Cardiac muscle cell (in vitro differentiated cells and primary cell): Measurements from ENCODE around the gene TPD52L1. TPM values are rescaled to one million over a fixed set of nuclear protein-coding genes. Genes with fewer than 3 reads are reported as not detected.

Experiments
- DNase-seq, 2 donors: peaks; one replicate each; pipeline versions ENCODE4 v3.0.0 to v3.0.0-alpha.2; 2010 to 2017; ENCODE audit warnings: low read depth in 1 of 2, low spot score in 1 of 2
- H3K27ac ChIP-seq: fragments of 200-600 bp; sonication (generic); 2 replicates; pipeline ENCODE4 v1.5.1; 2016
- H3K27me3 ChIP-seq: fragments of 200-600 bp; sonication (generic); 2 replicates; pipeline ENCODE4 v1.6.0; 2016; ENCODE audit warnings: control low read depth
- H3K36me3 ChIP-seq: fragments of 200-600 bp; sonication (generic); 2 replicates; pipeline ENCODE4 v1.5.1; 2016; ENCODE audit warnings: control low read depth
- H3K4me1 ChIP-seq: fragments of 200-600 bp; sonication (generic); 2 replicates; pipeline ENCODE4 v1.8.1; 2017; ENCODE audit warnings: low read depth, mild to moderate bottlenecking, mixed run types
- H3K4me3 ChIP-seq: fragments of 200-600 bp; sonication (generic); 2 replicates; pipeline ENCODE4 v1.5.1; 2016; ENCODE audit warnings: mild to moderate bottlenecking
- H3K9me3 ChIP-seq: fragments of 200-600 bp; sonication (generic); 2 replicates; pipeline ENCODE4 v1.5.1; 2017; ENCODE audit warnings: low read depth, mild to moderate bottlenecking, control low read depth
- CTCF ChIP-seq: IDR thresholded peaks from 2 replicates; pipeline ENCODE4 v1.5.1; 2012; ENCODE audit warnings: low read depth, mild to moderate bottlenecking, low read length
- polyA plus RNA-seq: library from polyadenylated mRNA; unstranded; fragments of >200 nt; fragmentation: Nextera tagmentation; extraction: Ambion mirVana; gene quantifications from 2 replicates; pipeline ENCODE4 v1.2.1, GENCODE V29; 2016
- total RNA-seq: library from RNA; depleted of rRNA; stranded (reverse); fragments of >200 nt; gene quantifications from 2 replicates; pipeline ENCODE4 v1.2.3, GENCODE V29; 2016

The TPD52L1 gene
- total and polyA plus RNA-seq, 2 experiments from 2014 or later: 49.2 to 72.8 TPM

- Histone ChIP-seq H3K4me1 (peaks cover 13% of the 10 kb centered on the region), H3K9me3 (no peaks in the 10 kb centered on the region), H3K4me3 (no peak overlapping the region), H3K36me3 (no peaks in the 10 kb centered on the region), H3K27ac (no peak overlapping the region), H3K27me3 (no peaks in the 10 kb centered on the region)
- no peak for DNase-seq
- no peak for TF ChIP-seq CTCF
Observed at GRCh38 chr6:125227244-125227643, 73.7 kb downstream of the TPD52L1 start.

GRCh38 chr6:125228981-125229479 is 75.5 kb downstream of the TPD52L1 start:
- no peak for TF ChIP-seq CTCF
- DNase-seq: peak in 1 of 2 donors; percentile 33
- H3K4me3 ChIP-seq: no peak overlapping the region
- no peaks in the 10 kb centered on the region for H3K9me3 ChIP-seq
- no peaks in the 10 kb centered on the region for H3K27me3 ChIP-seq
- H3K36me3 ChIP-seq: no peaks in the 10 kb centered on the region
- peaks cover 13% of the 10 kb centered on the region for H3K4me1 ChIP-seq
- H3K27ac ChIP-seq: no peak overlapping the region

- TF ChIP-seq CTCF: no peak
- DNase-seq: peak in 1 of 2 donors; percentile 25
Observed at GRCh38 chr6:125230674-125231073, 77.1 kb downstream of the TPD52L1 start.

GRCh38 chr6:125231133-125231532 is 77.6 kb downstream of the TPD52L1 start:
- Histone ChIP-seq H3K27ac (no peak overlapping the region), H3K4me1 (peaks cover 7% of the 10 kb centered on the region), H3K4me3 (no peak overlapping the region), H3K9me3 (no peaks in the 10 kb centered on the region), H3K36me3 (no peaks in the 10 kb centered on the region), H3K27me3 (no peaks in the 10 kb centered on the region)
- TF ChIP-seq CTCF: no peak
- no peak for DNase-seq

More at GRCh38 chr6:125230674-125231073, 77.1 kb downstream of the TPD52L1 start:
- no peaks in the 10 kb centered on the region for H3K27me3 ChIP-seq
- no peaks in the 10 kb centered on the region for H3K9me3 ChIP-seq
- H3K4me3 ChIP-seq: no peak overlapping the region
- no peak overlapping the region for H3K27ac ChIP-seq
- peaks cover 9% of the 10 kb centered on the region for H3K4me1 ChIP-seq
- no peaks in the 10 kb centered on the region for H3K36me3 ChIP-seq

- H3K9me3 ChIP-seq: no peaks in the 10 kb centered on the region
- no peak for TF ChIP-seq CTCF
- H3K27ac ChIP-seq: no peak overlapping the region
- no peaks in the 10 kb centered on the region for H3K36me3 ChIP-seq
- no peaks in the 10 kb centered on the region for H3K27me3 ChIP-seq
- peaks cover 7% of the 10 kb centered on the region for H3K4me1 ChIP-seq
- no peak for DNase-seq
- H3K4me3 ChIP-seq: no peak overlapping the region
Observed at GRCh38 chr6:125231574-125232343, 78.2 kb downstream of the TPD52L1 start.
